ENCODE measurements around the gene BBLN.
"Not testable (repeated sequence)": the region's sequence is repeated elsewhere in the genome, so short reads cannot be mapped to it uniquely, and the experiment has no call there.

Gene BBLN

GRCh38 chr9:128124873-128125579 is 35.0 kb upstream of the BBLN start:
- DNase-seq: peak in 3 of 5 donors; percentile 28 to 34 (median 30)

DNA sequence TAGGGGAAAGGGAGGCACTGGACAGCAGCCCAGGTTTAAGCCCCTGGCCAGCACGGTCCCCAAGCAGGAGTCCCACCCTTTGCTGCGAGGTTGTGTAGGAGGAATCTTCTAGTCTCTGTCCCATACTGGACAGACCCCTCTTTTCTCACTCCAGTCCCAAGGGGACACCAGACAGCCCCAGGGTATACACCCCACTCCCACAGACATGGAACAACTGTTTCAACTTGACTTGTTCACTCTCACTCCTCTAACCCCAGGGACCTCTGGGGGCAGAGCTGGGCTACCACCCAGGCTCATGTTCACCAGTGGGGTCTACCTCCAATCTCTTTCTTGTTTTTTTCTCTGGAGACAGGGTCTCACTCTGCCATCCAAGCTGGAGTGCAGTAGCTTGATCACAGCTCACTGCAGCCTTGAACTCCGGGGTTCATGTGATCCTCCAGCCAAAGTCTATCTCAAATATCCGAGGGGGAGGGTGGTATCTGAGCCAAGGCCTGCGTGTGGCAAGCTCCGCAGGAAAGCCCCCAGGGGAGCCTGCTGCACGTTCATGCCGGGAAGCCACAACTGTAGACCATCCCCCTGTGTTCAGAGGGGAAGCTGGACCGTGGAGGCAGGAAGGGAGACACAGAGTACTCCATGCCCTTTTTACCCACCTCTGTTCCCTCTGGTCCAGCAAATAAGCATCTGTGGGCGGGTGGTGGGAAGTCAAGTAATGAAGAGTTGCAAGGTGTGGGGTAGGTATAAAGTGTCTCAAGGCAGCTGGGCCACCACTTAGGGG is 34.3 kb upstream of the BBLN start:
- DNase-seq: no peak

DNA sequence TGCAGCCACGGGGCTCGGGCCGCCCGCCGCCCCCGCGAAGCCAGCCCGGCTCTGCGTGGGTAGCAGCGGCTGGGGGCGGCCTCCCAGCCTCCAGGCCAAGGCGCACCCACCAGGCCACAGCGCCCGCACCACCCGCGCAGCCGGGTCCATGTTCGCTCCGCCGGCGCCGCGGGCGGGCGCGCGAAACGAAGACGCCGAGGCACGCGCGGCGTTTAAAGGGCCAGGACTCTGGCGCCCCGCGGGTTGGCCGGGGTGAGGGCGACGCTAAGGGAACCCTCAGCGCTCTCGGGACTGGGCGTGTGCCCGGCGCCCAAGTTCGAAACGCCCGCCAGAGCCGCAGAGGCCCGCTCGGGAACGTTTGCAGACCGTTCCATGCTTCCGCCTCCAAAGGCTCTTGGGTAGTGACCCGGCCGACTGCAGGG is 32.5 kb upstream of the BBLN start, which contains the start of gene PTGES2:
TSS of gene PTGES2 (minus strand) at position 162 of the 422 bp plus-strand sequence. CDS start at position 150, 12 bp downstream.
- peak; percentile 65 to 85 (median 74) for DNase-seq

DNA sequence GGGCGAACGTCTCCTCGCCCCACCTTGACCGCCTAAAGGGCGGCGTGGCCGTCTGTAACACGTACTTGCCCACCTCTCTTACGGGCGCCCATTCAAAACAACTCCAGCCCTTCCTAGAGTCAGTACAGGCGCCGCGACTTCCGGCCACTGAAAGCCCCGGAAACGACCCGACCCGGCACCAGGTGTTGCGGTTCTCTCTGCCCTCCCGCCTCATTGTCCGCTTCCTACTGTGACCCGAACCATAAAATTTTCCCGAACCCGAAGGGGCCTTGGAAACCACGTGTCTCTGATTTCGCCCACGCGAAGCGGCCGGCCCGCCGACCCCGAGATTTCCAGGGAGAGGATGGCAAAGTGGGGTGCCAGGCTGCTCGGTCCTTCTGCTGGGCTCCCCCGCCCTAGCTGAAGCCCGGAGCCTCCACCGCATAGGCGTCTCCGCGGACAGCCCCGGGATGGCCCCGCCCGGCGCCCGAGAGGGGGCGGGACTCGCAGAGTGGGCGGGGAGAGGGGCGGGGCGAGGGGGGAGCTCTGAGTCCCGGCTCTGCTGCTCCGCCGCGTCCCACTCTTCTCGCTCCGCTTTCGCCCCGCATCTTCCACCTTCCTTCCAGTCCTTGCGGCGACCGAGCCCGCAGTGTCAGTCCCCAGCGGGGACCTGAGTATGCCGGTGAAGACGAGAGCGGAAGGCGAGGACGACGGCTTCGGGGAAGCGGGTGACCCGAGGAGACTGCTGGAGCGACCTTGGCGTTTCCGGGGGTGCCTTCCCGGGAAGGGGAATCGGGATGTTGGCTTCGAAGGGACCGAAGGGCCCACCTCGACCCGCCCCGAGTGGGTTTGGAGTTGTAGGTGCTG is 31.9 kb upstream of the BBLN start:
- peak; percentile 75 to 93 (median 80) for DNase-seq

DNA sequence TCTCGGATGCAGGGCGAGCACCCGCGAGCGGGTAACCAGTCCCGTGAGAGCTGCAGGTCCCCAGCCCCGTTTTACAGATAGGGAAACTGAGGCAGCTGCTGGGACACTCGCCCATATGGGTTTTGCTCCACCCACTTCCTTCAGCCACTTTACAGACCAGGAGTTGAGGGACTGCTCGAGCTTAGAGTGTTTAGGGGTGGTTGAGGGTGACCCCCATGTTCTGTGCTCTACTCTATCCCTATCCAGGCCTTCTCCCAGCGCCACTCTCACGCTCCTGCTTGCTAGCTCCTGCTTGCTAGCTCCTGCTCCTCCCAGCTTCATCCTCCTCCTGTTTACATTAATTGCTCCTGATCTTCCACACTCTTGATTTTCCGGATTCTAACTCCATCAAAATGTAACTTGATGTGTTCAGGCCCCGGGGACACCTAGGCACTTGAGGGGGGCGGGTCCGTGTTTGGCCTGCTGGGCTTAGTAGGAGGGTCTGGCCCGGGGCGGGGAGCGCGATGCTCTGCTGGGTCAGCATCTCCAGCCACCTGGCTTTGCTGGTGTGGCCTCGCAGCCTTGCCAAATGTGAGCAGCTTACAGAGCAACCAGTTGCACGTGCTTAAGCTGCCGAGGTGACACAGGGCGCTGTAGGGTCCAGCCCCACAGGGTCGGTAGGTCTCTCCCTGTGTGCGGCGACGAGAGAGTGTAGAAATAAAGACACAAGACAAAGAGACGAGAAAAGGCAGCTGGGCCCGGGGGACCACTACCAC is 31.1 kb upstream of the BBLN start:
- no peak for DNase-seq

- peak in 1 of 5 donors; percentile 40 for DNase-seq
Observed at GRCh38 chr9:128129976-128130590, 30.0 kb upstream of the BBLN start.

DNA sequence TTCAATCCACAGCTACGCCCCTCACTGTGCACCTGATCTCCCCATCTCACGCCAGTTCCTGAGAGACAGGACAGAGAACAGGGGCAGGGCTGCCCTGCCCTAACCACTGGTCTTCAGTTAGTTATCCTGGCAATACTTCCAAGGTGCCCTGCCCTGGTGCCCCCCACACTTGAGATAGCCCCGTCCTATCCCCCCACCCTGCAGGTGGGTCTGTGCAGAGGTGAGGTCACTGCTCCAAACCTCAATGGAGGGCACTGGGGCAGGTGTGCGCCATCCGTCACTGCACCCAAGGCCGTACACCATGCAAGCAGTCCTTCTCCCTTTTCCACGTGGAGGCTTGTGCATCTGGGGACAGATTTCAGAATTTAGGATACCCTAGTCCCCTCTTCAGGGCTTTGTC is 29.4 kb upstream of the BBLN start:
- DNase-seq: not testable (repeated sequence)

- not testable (repeated sequence) for DNase-seq
Observed at GRCh38 chr9:128131346-128131745, 28.7 kb upstream of the BBLN start.

- not testable (repeated sequence) for DNase-seq
Observed at GRCh38 chr9:128132139-128132538, 27.9 kb upstream of the BBLN start.

GRCh38 chr9:128135561-128135960 is 24.5 kb upstream of the BBLN start:
- not testable (repeated sequence) for DNase-seq

GRCh38 chr9:128136816-128137793 is 23.0 kb upstream of the BBLN start:
- DNase-seq: no peak

DNA sequence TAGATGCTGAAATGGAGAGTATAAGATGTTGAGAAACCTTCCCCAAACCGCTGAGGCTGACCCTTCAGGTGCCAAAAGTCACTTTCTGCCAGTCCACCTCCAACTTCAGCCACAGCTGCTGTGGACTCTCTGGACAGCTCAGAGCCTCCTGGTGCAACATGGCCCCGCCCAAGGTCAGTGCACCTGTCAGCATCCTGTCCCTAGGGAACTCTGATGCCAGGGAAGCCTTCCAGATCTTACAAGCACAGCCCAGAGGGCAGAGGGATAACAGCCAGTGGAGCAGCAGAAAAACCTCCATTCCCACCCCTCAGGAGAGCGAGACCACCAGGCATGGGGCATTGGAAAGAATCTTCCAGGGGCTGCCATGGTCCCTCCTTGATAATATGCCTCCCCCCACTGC is 22.1 kb upstream of the BBLN start:
- no peak for DNase-seq

DNA sequence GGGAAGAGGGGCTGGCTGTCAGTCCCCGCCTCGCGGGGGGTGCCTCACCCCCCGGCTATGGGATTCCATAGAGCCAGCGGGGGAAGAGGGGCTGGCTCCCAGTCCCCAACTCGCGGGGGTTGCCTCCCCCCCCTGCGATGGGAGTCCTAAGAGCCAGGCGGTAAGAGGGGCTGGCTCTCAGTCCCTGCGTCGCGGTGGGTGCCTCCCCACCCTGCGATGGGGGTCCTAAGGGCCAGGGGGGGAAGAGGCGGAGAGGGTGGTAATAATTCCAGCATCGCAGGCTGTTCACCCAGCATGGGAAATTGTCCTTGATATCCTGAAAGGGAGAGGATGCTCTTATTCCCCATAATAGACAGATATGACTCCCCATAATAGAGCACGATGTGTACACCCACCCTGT is 20.4 kb upstream of the BBLN start:
- no peak for DNase-seq

- DNase-seq: no peak
Observed at GRCh38 chr9:128141604-128142003, 18.5 kb upstream of the BBLN start.

GRCh38 chr9:128142061-128142460 is 18.0 kb upstream of the BBLN start:
- DNase-seq: peak in 1 of 5 donors; percentile 56

DNA sequence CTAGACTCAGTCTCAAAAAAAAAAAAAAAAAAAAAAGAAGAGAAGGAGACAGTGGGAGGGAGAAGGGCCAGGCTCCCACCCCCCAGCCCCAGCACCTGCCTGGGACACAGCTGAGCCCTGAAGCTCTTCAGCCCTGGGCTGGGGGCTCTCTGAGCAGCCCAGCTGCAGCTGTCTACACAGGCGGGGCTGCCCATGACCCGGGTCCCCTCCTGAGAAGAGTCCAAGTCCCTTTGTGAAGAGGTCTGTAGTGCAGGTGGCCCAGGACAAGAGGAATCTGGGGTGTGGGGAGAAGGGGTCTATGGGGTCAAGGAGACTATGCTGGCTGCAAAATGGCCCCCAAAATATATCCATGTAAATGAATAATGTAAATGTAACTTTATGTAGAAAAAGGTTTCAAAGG is 17.5 kb upstream of the BBLN start:
- no peak for DNase-seq

DNA sequence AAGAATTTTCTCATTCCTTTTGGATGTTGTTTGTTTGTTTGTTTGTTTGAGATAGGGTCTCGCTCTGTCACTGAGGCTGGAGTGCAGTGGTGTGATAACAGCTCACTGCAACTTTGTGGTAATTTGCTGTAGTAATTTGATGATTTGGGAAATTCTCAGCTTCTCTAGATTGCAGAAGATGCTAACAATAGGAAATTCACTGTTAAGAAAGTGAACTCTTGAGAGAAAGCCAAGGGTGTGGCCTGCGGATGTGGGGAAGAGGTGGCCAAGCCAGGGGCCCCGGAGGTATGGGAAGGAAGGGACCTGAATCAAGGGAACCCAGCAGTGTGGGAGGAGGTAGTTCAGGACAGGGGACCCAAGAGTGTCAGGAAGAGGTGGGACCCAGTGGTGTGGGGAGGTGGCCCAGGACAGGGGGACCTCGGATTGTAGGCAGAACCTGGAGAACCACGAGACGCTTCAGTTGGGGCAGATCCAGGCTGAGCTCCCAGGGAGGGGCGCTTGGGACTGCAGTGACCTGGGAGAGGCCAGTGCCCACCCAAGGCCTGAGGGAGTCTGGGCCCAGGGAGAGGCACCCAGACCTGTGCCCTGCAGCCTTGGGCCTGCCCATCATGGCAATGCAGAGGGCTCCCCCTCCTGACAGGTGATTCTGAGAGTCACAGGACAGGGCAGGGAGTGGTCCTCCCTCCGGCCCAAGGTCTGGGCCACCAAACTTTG is 16.4 kb upstream of the BBLN start:
- no peak for DNase-seq

- DNase-seq: no peak
Observed at GRCh38 chr9:128144239-128145181, 15.6 kb upstream of the BBLN start.

DNA sequence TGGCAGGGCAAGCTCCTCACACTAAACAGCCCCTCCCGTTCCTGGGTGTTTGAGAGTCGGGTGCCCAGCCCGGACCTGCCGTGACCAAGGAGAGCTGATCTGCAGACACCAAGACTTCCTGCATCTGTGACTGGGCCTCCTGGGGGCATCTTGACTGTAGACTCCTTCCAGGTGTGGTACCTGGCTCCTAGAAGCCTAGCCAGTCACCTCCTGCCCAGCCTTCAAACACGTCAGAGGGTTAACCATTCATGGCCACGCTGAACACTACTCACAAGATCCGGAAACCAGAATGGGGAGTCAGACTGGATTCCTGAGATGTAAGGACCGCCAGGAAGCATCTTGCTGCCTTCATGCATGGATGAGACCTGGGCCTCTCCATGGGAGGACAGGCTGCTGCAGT is 14.5 kb upstream of the BBLN start:
- DNase-seq: no peak

All from T-helper 1 cell (primary cell).